Gastrocnemius medialis (tissue), 4 donors: ENCODE measurements around the gene CLEC1A.

Experiments
- CTCF ChIP-seq, 5 experiments: fragments of 450-650 bp in 3 of 5; fragments of 200-600 bp in 2 of 5; sonication (generic) in 2 of 5; IDR thresholded peaks in 4 of 5; conservative IDR thresholded peaks in 1 of 5; 1 replicate in 4 of 5; 2 replicates in 1 of 5; pipeline ENCODE4 v1.5.1; 2016 to 2019; ENCODE audit warnings: antibody characterized with exemption in 5 of 5, mild to moderate bottlenecking in 3 of 5, moderate library complexity in 3 of 5
- POLR2A ChIP-seq, 2 donors: fragments of 450-650 bp; IDR thresholded peaks; one replicate each; pipeline ENCODE4 v1.6.1; 2017; ENCODE audit warnings: antibody characterized with exemption in 2 of 2, mild to moderate bottlenecking in 2 of 2, moderate library complexity in 2 of 2

GRCh38 chr12:10098791-10099190, at the start of gene CLEC1A:
- TF ChIP-seq POLR2A (IDR thresholded peaks at IDR 0.05) (peak; percentile 48 to 69), CTCF (IDR thresholded peaks at IDR 0.05 in 4 of 5, conservative IDR thresholded peaks at IDR 0.05 in 1 of 5) (no peak)
